Stomach (tissue), 9 donors: ENCODE measurements around the gene ZSCAN20. TPM values are rescaled to one million over a fixed set of nuclear protein-coding genes. Genes with fewer than 3 reads are reported as not detected.

Experiments
- DNase-seq, 2 donors: peaks; one replicate each; pipeline versions ENCODE4 v3.0.0 to v3.0.0-alpha.2; 2013 to 2019
- H3K27ac ChIP-seq, 5 donors: fragments of 200-600 bp in 4 of 5; sonication (generic) in 4 of 5; one replicate each; pipeline ENCODE4 v1.5.1; 2013 to 2019; ENCODE audit warnings: mild to moderate bottlenecking in 1 of 5, moderate library complexity in 1 of 5
- H3K27me3 ChIP-seq, 3 donors: fragments of 200-600 bp; sonication (generic); one replicate each; pipeline ENCODE4 v1.5.1; 2017 to 2019; ENCODE audit warnings: mixed run types in 1 of 3
- H3K36me3 ChIP-seq, 4 donors: fragments of 200-600 bp; sonication (generic); 1 replicate in 3 of 4; 2 replicates in 1 of 4; pipeline ENCODE4 v1.5.1; 2016 to 2019
- H3K4me1 ChIP-seq, 4 donors: fragments of 200-600 bp; sonication (generic); one replicate each; pipeline ENCODE4 v1.5.1; 2016 to 2019
- H3K4me3 ChIP-seq, 4 donors: fragments of 200-600 bp; sonication (generic) in 3 of 4; one replicate each; pipeline ENCODE4 v1.5.1; 2016 to 2019; ENCODE audit warnings: mild to moderate bottlenecking in 1 of 4
- H3K9me3 ChIP-seq, 4 donors: fragments of 200-600 bp; sonication (generic); one replicate each; pipeline ENCODE4 v1.5.1; 2016 to 2019
- EP300 ChIP-seq: sonication (generic); formaldehyde crosslinking; IDR thresholded peaks from one replicate; pipeline ENCODE4 v1.6.1; 2017; ENCODE audit warnings: antibody characterized with exemption
- POLR2A ChIP-seq, 4 donors: fragments of 450-650 bp; IDR thresholded peaks; one replicate each; pipeline ENCODE4 v1.6.1; 2016; ENCODE audit warnings: antibody characterized with exemption in 4 of 4, control low read depth in 2 of 4, mild to moderate bottlenecking in 1 of 4, moderate library complexity in 1 of 4
- POLR2AphosphoS5 ChIP-seq, 3 donors: sonication (generic); formaldehyde crosslinking; IDR thresholded peaks; one replicate each; pipeline ENCODE4 v1.6.1; 2016; ENCODE audit warnings: antibody characterized with exemption in 3 of 3
- WGBS, 5 donors: extraction: QIAGEN DNeasy Blood & Tissue Kit in 3 of 5; methylation state at CpG; one replicate each; pipeline versions ENCODE4 v1.1.5 to v1.1.7; 2013 to 2018; 5-methylcytosine and 5-hydroxymethylcytosine counted together
- intact Hi-C: fragments of 100-400 bp; cut with DNase I; formaldehyde crosslinking; loops from one replicate; pipeline ENCODE4 v1.15.1; 2023; ENCODE audit warnings: low total_unique reads
- polyA plus RNA-seq, 3 donors: library from polyadenylated mRNA; stranded (reverse); fragments of 200-250 nt; gene quantifications; one replicate each; pipeline ENCODE4 v1.2.3, GENCODE V29; 2013
- total RNA-seq, 5 donors: library from RNA; depleted of rRNA; stranded (reverse); fragments of >200 nt; gene quantifications; one replicate each; pipeline versions ENCODE4 v1.1.0 to v1.2.3, GENCODE V29; 2014 to 2016
- TF ChIP-seq, protein P1 (sequence below), 7 experiments: fragments of 450-650 bp in 4 of 7; fragments of 200-600 bp in 3 of 7; sonication (generic) in 3 of 7; IDR thresholded peaks; one replicate each; pipeline ENCODE4 v1.5.1; 2016 to 2019; ENCODE audit warnings: antibody characterized with exemption in 7 of 7, control low read depth in 2 of 7, mild to moderate bottlenecking in 1 of 7
- donor health status: healthy with polysubstance abuse.
- donor health status: Bipolar disorder and iron deficiency.
- donor health status: healthy.

ZSCAN20 gene
- total and polyA plus RNA-seq, 8 donors, result 0.29 to 8.4 (median 0.87) TPM

- no peak for DNase-seq
- Histone ChIP-seq H3K27ac (no peak overlapping the region), H3K4me3 (no peak overlapping the region), H3K27me3 (no peaks in the 10 kb centered on the region), H3K36me3 (peaks cover 0 to 30% (median 10%) of the 10 kb centered on the region in 4 donors), H3K4me1 (no peaks in the 10 kb centered on the region), H3K9me3 (peaks cover 5 to 46% (median 35%) of the 10 kb centered on the region in 4 donors)
- WGBS, 5 donors, result 63 to 73% (median 67%) methylated on average over 4 of the region's 4 CpGs
- intact Hi-C loops, result no loop called here
- TF ChIP-seq POLR2A (IDR thresholded peaks at IDR 0.05), result no peak
- TF ChIP-seq, protein P1, sequence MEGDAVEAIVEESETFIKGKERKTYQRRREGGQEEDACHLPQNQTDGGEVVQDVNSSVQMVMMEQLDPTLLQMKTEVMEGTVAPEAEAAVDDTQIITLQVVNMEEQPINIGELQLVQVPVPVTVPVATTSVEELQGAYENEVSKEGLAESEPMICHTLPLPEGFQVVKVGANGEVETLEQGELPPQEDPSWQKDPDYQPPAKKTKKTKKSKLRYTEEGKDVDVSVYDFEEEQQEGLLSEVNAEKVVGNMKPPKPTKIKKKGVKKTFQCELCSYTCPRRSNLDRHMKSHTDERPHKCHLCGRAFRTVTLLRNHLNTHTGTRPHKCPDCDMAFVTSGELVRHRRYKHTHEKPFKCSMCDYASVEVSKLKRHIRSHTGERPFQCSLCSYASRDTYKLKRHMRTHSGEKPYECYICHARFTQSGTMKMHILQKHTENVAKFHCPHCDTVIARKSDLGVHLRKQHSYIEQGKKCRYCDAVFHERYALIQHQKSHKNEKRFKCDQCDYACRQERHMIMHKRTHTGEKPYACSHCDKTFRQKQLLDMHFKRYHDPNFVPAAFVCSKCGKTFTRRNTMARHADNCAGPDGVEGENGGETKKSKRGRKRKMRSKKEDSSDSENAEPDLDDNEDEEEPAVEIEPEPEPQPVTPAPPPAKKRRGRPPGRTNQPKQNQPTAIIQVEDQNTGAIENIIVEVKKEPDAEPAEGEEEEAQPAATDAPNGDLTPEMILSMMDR (IDR thresholded peaks at IDR 0.05), result no peak
- no peak for TF ChIP-seq POLR2AphosphoS5 (IDR thresholded peaks at IDR 0.05)
- no peak for TF ChIP-seq EP300
These were observed 28.1 kb downstream of the ZSCAN20 start for GRCh38 chr1:33500547-33500946.

- DNase-seq, result no peak
- TF ChIP-seq POLR2A (IDR thresholded peaks at IDR 0.05), result no peak
- no peak overlapping the region for H3K4me3 ChIP-seq
- H3K27ac ChIP-seq, result no peak overlapping the region
- peaks cover 0 to 38% (median 29%) of the 10 kb centered on the region in 4 donors for H3K9me3 ChIP-seq
- H3K4me1 ChIP-seq, result no peaks in the 10 kb centered on the region
- WGBS, 5 donors, result 83 to 93% (median 88%) methylated on average over 2 of the region's 2 CpGs
- H3K27me3 ChIP-seq, result no peaks in the 10 kb centered on the region
- H3K36me3 ChIP-seq, result peaks cover 0 to 25% (median 6%) of the 10 kb centered on the region in 4 donors
- intact Hi-C loops, result no loop called here
These were observed 28.9 kb downstream of the ZSCAN20 start for GRCh38 chr1:33501309-33501708.

DNA sequence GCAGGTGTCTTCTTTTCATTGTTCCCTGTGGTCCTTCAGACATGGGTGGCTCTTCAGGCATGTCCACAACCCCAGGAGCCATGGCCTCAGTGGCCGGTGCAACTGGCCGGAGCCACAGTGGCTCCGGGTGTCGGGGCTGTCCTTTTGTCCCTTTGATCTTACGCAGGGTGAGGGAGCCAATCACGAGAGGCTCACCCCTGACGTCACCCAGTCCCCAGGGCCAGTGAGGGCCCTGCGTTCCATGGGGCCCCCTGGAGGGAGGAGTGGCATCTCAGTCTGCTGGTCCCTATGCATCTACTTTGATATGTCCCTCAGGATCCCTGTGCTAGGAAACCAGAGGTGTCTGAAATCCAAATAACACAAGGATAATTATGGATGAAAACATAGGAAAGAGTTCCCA, 29.3 kb downstream of the ZSCAN20 start:
- intact Hi-C loops, result no loop called here
- DNase-seq, result no peak
- Histone ChIP-seq H3K4me1 (no peaks in the 10 kb centered on the region), H3K27ac (no peak overlapping the region), H3K4me3 (no peak overlapping the region), H3K27me3 (no peaks in the 10 kb centered on the region), H3K9me3 (peaks cover 0 to 34% (median 24%) of the 10 kb centered on the region in 4 donors), H3K36me3 (peaks cover 0 to 21% (median 3%) of the 10 kb centered on the region in 4 donors)
- TF ChIP-seq EP300 (no peak), POLR2A (IDR thresholded peaks at IDR 0.05) (no peak), POLR2AphosphoS5 (IDR thresholded peaks at IDR 0.05) (no peak)
- TF ChIP-seq, protein P1 (IDR thresholded peaks at IDR 0.05), result no peak
- 85 to 97% (median 94%) methylated on average over 8 of the region's 8 CpGs for WGBS, 5 donors

DNA sequence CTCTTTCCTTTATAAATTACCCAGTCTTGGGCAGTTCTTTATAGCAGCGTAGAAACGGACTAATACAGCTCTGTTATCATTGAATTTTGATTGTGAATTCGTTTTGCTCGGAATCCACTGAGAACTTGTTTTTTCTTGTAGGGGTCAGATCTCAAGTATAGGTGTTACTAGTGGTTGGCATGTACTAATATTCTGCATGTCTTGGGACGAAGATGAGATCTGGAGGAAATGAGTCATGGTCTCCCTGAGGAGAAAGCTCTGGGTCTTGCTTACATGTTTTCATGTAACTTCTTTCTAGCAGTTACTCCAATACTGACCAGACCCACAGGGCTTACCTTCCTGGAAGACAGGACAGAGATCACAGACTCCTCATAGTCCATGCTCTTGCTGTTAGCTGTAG, 30.3 kb downstream of the ZSCAN20 start:
- no peak for TF ChIP-seq POLR2A (IDR thresholded peaks at IDR 0.05)
- TF ChIP-seq POLR2AphosphoS5 (IDR thresholded peaks at IDR 0.05), result no peak
- TF ChIP-seq, protein P1 (IDR thresholded peaks at IDR 0.05), result no peak
- no peak for TF ChIP-seq EP300
- Histone ChIP-seq H3K4me3 (no peak overlapping the region), H3K9me3 (peaks cover 0 to 24% (median 16%) of the 10 kb centered on the region in 4 donors), H3K27ac (no peak overlapping the region), H3K27me3 (no peaks in the 10 kb centered on the region), H3K36me3 (peaks cover 0 to 11% (median 2%) of the 10 kb centered on the region in 4 donors), H3K4me1 (no peaks in the 10 kb centered on the region)
- WGBS, 5 donors, result 65 to 79% (median 69%) methylated on average over 5 of the region's 5 CpGs
- intact Hi-C loops, result no loop called here
- no peak for DNase-seq

DNA sequence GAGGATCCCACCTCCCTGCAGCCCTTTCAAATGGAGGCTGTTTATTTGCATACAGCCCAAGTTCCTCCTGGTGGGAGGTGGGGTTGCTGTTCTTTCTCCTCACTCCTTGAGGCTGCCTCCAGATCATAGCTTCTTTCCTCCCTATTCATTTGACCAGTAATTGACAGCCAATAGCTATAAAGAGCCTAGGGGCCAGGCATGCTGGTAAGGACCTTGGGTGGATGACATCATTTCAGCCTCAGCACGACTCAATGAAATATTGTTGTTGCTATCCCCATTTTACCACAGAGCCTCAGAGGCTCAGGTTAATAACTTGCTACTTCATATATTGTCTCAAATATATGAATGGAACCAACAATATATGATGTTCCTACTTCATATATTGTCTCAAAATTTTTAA, 31.1 kb downstream of the ZSCAN20 start:
- DNase-seq, result no peak
- H3K4me3 ChIP-seq, result no peak overlapping the region
- TF ChIP-seq EP300 (no peak), POLR2A (IDR thresholded peaks at IDR 0.05) (no peak), POLR2AphosphoS5 (IDR thresholded peaks at IDR 0.05) (no peak)
- TF ChIP-seq, protein P1 (IDR thresholded peaks at IDR 0.05), result no peak
- no peaks in the 10 kb centered on the region for H3K4me1 ChIP-seq
- peaks cover 0 to 16% (median 10%) of the 10 kb centered on the region in 4 donors for H3K9me3 ChIP-seq
- intact Hi-C loops, result no loop called here
- no peaks in the 10 kb centered on the region for H3K27me3 ChIP-seq
- WGBS, 5 donors, result 75 to 90% (median 87%) methylated on average over 1 of the region's 1 CpG
- peaks cover 0 to 4% (median 2%) of the 10 kb centered on the region in 4 donors for H3K36me3 ChIP-seq
- no peak overlapping the region for H3K27ac ChIP-seq
